GM12865 (cell line): ENCODE data around the gene ATP5F1A.

Experiments used
- DNase-seq: peaks from one replicate; pipeline ENCODE4 v3.0.0; 2010; ENCODE audit warnings: low read depth
- H3K4me3 ChIP-seq: 2 replicates; pipeline ENCODE4 v1.5.1; 2011; ENCODE audit warnings: mild to moderate bottlenecking, low read depth, low read length, control low read depth
- TF ChIP-seq, protein P1 (sequence below): IDR thresholded peaks from 2 replicates; pipeline ENCODE4 v1.5.1; 2011; ENCODE audit warnings: low read length, control low read depth, low read depth, inconsistent platforms; ENCODE audit not compliant: insufficient read depth; ENCODE audit errors: missing control alignments

ATP5F1A gene

DNA sequence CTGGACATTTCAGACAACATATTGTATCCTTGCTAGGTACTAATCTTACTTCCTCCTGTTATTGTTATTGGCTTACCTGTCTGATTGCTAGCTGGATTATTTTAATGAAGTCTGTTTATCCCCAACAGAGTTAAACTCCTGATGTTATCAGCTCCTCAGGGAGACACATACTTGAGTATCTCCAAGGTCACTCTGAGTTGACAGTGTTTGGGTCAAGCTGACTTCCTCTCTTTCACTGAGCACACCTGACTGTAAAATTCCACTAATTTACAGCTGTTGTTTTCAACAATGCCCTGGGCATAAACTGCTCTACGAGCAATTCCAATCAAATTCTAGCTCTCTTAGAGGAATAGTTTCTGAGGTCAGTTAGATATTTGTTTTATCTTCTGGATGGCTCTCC, 15.7 kb upstream of the ATP5F1A start:
- no peak overlapping the region for H3K4me3 ChIP-seq
- TF ChIP-seq, protein P1, sequence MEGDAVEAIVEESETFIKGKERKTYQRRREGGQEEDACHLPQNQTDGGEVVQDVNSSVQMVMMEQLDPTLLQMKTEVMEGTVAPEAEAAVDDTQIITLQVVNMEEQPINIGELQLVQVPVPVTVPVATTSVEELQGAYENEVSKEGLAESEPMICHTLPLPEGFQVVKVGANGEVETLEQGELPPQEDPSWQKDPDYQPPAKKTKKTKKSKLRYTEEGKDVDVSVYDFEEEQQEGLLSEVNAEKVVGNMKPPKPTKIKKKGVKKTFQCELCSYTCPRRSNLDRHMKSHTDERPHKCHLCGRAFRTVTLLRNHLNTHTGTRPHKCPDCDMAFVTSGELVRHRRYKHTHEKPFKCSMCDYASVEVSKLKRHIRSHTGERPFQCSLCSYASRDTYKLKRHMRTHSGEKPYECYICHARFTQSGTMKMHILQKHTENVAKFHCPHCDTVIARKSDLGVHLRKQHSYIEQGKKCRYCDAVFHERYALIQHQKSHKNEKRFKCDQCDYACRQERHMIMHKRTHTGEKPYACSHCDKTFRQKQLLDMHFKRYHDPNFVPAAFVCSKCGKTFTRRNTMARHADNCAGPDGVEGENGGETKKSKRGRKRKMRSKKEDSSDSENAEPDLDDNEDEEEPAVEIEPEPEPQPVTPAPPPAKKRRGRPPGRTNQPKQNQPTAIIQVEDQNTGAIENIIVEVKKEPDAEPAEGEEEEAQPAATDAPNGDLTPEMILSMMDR, result no peak
- no peak for DNase-seq

- no peak overlapping the region for H3K4me3 ChIP-seq
- DNase-seq, result no peak
- TF ChIP-seq, protein P1, result no peak
Observed at GRCh38 chr18:46110406-46110805, 12.3 kb upstream of the ATP5F1A start.

DNA sequence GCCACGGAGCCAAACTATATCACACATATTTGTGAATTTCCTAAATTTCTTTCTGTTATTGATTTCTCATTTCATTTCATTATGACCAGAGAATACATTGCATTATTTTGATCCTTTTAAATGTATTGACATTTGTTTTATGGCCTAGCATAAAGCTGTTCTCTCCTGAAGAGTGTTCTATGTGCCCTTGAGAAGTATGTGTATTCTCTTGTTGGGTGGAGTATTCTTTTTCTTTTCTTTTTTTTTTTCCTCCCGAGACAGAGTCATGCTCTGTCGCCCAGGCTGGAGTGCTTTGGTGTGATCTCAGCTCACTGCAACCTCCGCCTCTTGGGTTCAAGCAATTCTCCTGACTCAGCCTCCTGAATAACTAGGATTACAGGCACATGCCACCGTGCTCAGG, 11.3 kb upstream of the ATP5F1A start:
- H3K4me3 ChIP-seq, result no peak overlapping the region
- TF ChIP-seq, protein P1, result no peak
- no peak for DNase-seq

DNA sequence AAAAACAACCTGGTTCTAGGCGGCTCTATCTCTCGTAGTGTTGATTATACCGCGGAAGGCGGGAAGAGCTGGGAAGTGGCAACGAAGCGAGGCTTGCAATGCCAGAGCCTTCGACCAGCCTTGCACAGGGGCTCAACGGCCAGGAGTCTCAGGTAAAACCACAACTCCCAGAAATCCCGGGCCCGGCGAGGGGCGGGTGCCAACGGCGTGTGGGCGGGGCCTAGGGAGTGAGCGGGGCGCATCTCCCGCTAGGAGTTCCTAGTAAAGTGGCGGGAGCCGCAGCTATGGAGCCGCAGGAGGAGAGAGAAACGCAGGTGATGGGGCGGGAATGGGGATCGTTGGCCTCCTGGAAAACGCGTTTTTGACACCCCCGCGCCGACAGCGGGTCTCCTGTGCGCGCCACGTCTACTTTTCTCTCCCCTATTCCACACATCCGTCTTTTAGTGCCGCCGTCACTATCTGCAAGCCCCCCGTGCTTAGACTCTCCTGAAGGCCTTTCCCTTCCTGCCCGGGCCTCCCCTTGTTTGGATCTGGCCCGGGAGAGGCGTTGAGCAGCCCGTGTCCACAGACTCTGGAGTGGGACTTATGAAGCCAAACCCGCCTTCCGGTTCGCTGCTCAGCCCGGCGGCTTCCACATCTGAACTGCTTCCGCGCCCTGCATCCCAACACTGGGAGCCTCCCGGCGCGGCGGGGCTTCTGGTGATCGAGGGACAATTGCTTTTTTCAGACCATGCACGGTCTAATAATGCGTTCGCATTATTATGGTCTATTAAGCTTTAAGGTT, 6.2 kb upstream of the ATP5F1A start, which contains the start of gene HAUS1:
Gene HAUS1 (plus strand): TSS at position 258 of the 784 bp plus-strand sequence. CDS start 27 bp downstream, at position 285.
- H3K4me3 ChIP-seq, result peak within 1 kb of the TSS; percentile 83
- DNase-seq, result peak; percentile 84
- TF ChIP-seq, protein P1, result no peak

GRCh38 chr18:46099463-46099862, 1.4 kb upstream of the ATP5F1A start:
- DNase-seq, result no peak
- H3K4me3 ChIP-seq, result no peak overlapping the region
- TF ChIP-seq, protein P1, result no peak

- TF ChIP-seq, protein P1, result no peak
- peak overlapping the region; percentile 94 for H3K4me3 ChIP-seq
- DNase-seq, result no peak
Observed at GRCh38 chr18:46098616-46098933, 479 bp upstream of the ATP5F1A start.

GRCh38 chr18:46097431-46097800, 680 bp downstream of the ATP5F1A start:
- peak overlapping the region; percentile 94 for H3K4me3 ChIP-seq
- TF ChIP-seq, protein P1, result no peak
- DNase-seq, result peak; percentile 50
